Peyer's patch (tissue), 4 donors: ENCODE results near the gene VPS26C. TPM values are rescaled to one million over a fixed set of nuclear protein-coding genes. Genes with fewer than 3 reads are reported as not detected.

ENCODE experiments used
- DNase-seq, 3 donors: peaks; one replicate each; pipeline ENCODE4 v3.0.0-alpha.2; 2017 to 2019
- H3K27ac ChIP-seq, 4 donors: fragments of 200-600 bp; sonication (generic); one replicate each; pipeline ENCODE4 v1.5.1; 2016 to 2019
- H3K27me3 ChIP-seq, 2 donors: fragments of 200-600 bp; sonication (generic); one replicate each; pipeline ENCODE4 v1.5.1; 2019
- H3K36me3 ChIP-seq, 3 donors: fragments of 200-600 bp; sonication (generic); one replicate each; pipeline ENCODE4 v1.5.1; 2016 to 2019
- H3K4me1 ChIP-seq, 4 donors: fragments of 200-600 bp; sonication (generic); one replicate each; pipeline ENCODE4 v1.5.1; 2016 to 2019
- H3K4me3 ChIP-seq, 4 donors: fragments of 200-600 bp; sonication (generic); 1 replicate in 3 of 4; 2 replicates in 1 of 4; pipeline ENCODE4 v1.5.1; 2016 to 2019; ENCODE audit warnings: mild to moderate bottlenecking in 1 of 4
- H3K9me3 ChIP-seq, 4 donors: fragments of 200-600 bp; sonication (generic); one replicate each; pipeline ENCODE4 v1.5.1; 2016 to 2019; ENCODE audit warnings: mild to moderate bottlenecking in 1 of 4
- CTCF ChIP-seq, 6 experiments: fragments of 450-650 bp in 4 of 6; fragments of 200-600 bp in 2 of 6; sonication (generic) in 1 of 6; IDR thresholded peaks; one replicate each; pipeline ENCODE4 v1.5.1; 2017 to 2019; ENCODE audit warnings: antibody characterized with exemption in 6 of 6, mild to moderate bottlenecking in 3 of 6, moderate library complexity in 1 of 6
- POLR2A ChIP-seq, 2 donors: fragments of 450-650 bp; IDR thresholded peaks; one replicate each; pipeline ENCODE4 v1.5.1; 2017; ENCODE audit warnings: antibody characterized with exemption in 2 of 2, mild to moderate bottlenecking in 2 of 2, moderate library complexity in 2 of 2
- small RNA-seq, 2 donors: library from RNA; depleted of rRNA; stranded (forward); fragments of <200 nt; gene quantifications; one replicate each; pipeline ENCODE3, GENCODE V24; 2016
- total RNA-seq, 4 donors: library from RNA; depleted of rRNA; stranded (reverse); fragments of >200 nt; gene quantifications; one replicate each; pipeline ENCODE4 v1.1.0, GENCODE V29; 2016

The VPS26C gene
- total RNA-seq, 4 donors from 2014 or later, result 62.7 to 79.8 (median 76.4) TPM

GRCh38 chr21:37182222-37182621, 84.9 kb downstream of the VPS26C start:
- H3K36me3 ChIP-seq, result peaks cover 0 to 32% (median 0%) of the 10 kb centered on the region in 3 donors
- TF ChIP-seq POLR2A (IDR thresholded peaks at IDR 0.05) (no peak), CTCF (IDR thresholded peaks at IDR 0.05) (no peak)
- no peaks in the 10 kb centered on the region for H3K27me3 ChIP-seq
- no peaks in the 10 kb centered on the region for H3K9me3 ChIP-seq
- DNase-seq, result no peak
- no peak overlapping the region for H3K27ac ChIP-seq
- no peak overlapping the region for H3K4me3 ChIP-seq
- H3K4me1 ChIP-seq, result no peaks in the 10 kb centered on the region

- no peak overlapping the region for H3K27ac ChIP-seq
- no peak overlapping the region for H3K4me3 ChIP-seq
- H3K4me1 ChIP-seq, result no peaks in the 10 kb centered on the region
- TF ChIP-seq CTCF (IDR thresholded peaks at IDR 0.05), result no peak
- no peaks in the 10 kb centered on the region for H3K9me3 ChIP-seq
- H3K27me3 ChIP-seq, result no peaks in the 10 kb centered on the region
- no peak for DNase-seq
- H3K36me3 ChIP-seq, result peaks cover 0 to 30% (median 0%) of the 10 kb centered on the region in 3 donors
Measured at GRCh38 chr21:37181059-37181458, 86.1 kb downstream of the VPS26C start.

- no peak for DNase-seq
- no peaks in the 10 kb centered on the region for H3K9me3 ChIP-seq
- H3K36me3 ChIP-seq, result peaks cover 0 to 45% (median 0%) of the 10 kb centered on the region in 3 donors
- H3K27ac ChIP-seq, result no peak overlapping the region
- H3K4me1 ChIP-seq, result no peaks in the 10 kb centered on the region
- H3K27me3 ChIP-seq, result no peaks in the 10 kb centered on the region
- TF ChIP-seq POLR2A (IDR thresholded peaks at IDR 0.05), result no peak
- no peak for TF ChIP-seq CTCF (IDR thresholded peaks at IDR 0.05)
- no peak overlapping the region for H3K4me3 ChIP-seq
Measured at GRCh38 chr21:37176716-37177115, 90.4 kb downstream of the VPS26C start.

Small RNAs within 50 kb of the gene (small RNA-seq; reads per million reads assigned to genes)
- gene RN7SL678P, result 0 reads per million in 2 donors

Other genes with a start within 250 kb of the VPS26C start
- 10 to 100 TPM; 11.4 to 26.4 (median 12.7) TPM for gene PIGP, start 194.3 kb downstream of the VPS26C start, total RNA-seq
- gene TTC3, start 194.1 kb downstream of the VPS26C start, total RNA-seq, result 100 to 1,000 TPM in 3 of 4 donors, 10 to 100 TPM in 1; 97.5 to 226 (median 144) TPM
- gene DYRK1A, start 99.4 kb upstream of the VPS26C start, total RNA-seq, result 100 to 1,000 TPM in 1 of 4 donors, 10 to 100 TPM in 3; 68.8 to 133 (median 81.3) TPM